Nephron (organoid): ENCODE data around the gene FHAD1.

Experiments used
- H3K27ac Mint-ChIP-seq, 3 experiments: 2 replicates each; pipeline ENCODE4 v1.8.0; 2020; ENCODE audit warnings: mixed read lengths in 3 of 3, mild to moderate bottlenecking in 2 of 3, moderate library complexity in 1 of 3
- H3K27me3 Mint-ChIP-seq: 2 replicates; pipeline ENCODE4 v1.8.0; 2021; ENCODE audit warnings: low read depth, mild to moderate bottlenecking, moderate library complexity, mixed read lengths
- H3K36me3 Mint-ChIP-seq: 2 replicates; pipeline ENCODE4 v1.8.0; 2020; ENCODE audit warnings: low read depth, mixed read lengths
- H3K4me1 Mint-ChIP-seq: 2 replicates; pipeline ENCODE4 v1.8.0; 2020; ENCODE audit warnings: mixed read lengths
- H3K4me3 Mint-ChIP-seq, 3 experiments: 2 replicates each; pipeline ENCODE4 v1.8.0; 2020; ENCODE audit warnings: mild to moderate bottlenecking in 3 of 3, mixed read lengths in 3 of 3, moderate library complexity in 2 of 3
- H3K9me3 Mint-ChIP-seq: 2 replicates; pipeline ENCODE4 v1.8.0; 2020; ENCODE audit warnings: mixed read lengths
- TF ChIP-seq, protein P1 (sequence below), 3 experiments: fragments of 200-600 bp; sonication (generic); IDR thresholded peaks; one replicate each; pipeline ENCODE4 v1.5.0; 2021; ENCODE audit warnings: antibody characterized with exemption in 3 of 3; ENCODE audit not compliant: unreplicated experiment in 3 of 3

The FHAD1 gene

DNA sequence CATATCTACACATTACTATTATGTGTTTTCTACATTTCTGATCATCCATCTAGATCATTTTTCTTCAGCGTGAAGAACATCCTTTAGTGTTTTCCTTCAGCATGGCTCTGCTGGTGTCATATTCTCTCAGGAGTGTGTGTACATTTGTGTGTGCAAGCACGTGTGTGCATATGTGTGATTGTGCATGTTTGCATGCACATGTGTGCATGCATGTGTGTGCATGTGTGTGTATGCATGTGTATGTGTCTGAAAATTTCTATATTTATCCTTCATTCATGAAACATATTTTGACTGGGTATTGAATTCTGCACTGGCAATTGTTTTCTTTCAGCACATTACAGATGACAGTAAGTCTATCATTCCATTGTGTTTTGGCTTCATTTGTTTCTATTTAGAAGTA is 74.6 kb downstream of the FHAD1 start:
- peaks cover 36% of the 10 kb centered on the region for H3K4me1 Mint-ChIP-seq
- peaks cover 5% of the 10 kb centered on the region for H3K27me3 Mint-ChIP-seq
- H3K27ac Mint-ChIP-seq, result no peak overlapping the region
- TF ChIP-seq, protein P1, sequence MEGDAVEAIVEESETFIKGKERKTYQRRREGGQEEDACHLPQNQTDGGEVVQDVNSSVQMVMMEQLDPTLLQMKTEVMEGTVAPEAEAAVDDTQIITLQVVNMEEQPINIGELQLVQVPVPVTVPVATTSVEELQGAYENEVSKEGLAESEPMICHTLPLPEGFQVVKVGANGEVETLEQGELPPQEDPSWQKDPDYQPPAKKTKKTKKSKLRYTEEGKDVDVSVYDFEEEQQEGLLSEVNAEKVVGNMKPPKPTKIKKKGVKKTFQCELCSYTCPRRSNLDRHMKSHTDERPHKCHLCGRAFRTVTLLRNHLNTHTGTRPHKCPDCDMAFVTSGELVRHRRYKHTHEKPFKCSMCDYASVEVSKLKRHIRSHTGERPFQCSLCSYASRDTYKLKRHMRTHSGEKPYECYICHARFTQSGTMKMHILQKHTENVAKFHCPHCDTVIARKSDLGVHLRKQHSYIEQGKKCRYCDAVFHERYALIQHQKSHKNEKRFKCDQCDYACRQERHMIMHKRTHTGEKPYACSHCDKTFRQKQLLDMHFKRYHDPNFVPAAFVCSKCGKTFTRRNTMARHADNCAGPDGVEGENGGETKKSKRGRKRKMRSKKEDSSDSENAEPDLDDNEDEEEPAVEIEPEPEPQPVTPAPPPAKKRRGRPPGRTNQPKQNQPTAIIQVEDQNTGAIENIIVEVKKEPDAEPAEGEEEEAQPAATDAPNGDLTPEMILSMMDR (IDR thresholded peaks at IDR 0.05; ENCODE audit: unreplicated experiment in 3 of 3), result no peak
- H3K4me3 Mint-ChIP-seq, result no peak overlapping the region
- no peaks in the 10 kb centered on the region for H3K36me3 Mint-ChIP-seq
- peaks cover 18% of the 10 kb centered on the region for H3K9me3 Mint-ChIP-seq

- TF ChIP-seq, protein P1 (IDR thresholded peaks at IDR 0.05; ENCODE audit: unreplicated experiment in 3 of 3), result no peak
- Mint-ChIP-seq H3K4me1 (peaks cover 46% of the 10 kb centered on the region), H3K9me3 (peaks cover 18% of the 10 kb centered on the region), H3K36me3 (no peaks in the 10 kb centered on the region), H3K27ac (no peak overlapping the region), H3K4me3 (no peak overlapping the region), H3K27me3 (peaks cover 13% of the 10 kb centered on the region)
These were observed 75.8 kb downstream of the FHAD1 start for GRCh38 chr1:15322648-15323350.

- Mint-ChIP-seq H3K9me3 (peaks cover 18% of the 10 kb centered on the region), H3K27me3 (peaks cover 13% of the 10 kb centered on the region), H3K36me3 (no peaks in the 10 kb centered on the region), H3K27ac (peak overlapping the region in 1 of 3 experiments; percentile 35), H3K4me1 (peaks cover 51% of the 10 kb centered on the region), H3K4me3 (peak overlapping the region in 1 of 3 experiments; percentile 32)
- TF ChIP-seq, protein P1 (IDR thresholded peaks at IDR 0.05; ENCODE audit: unreplicated experiment in 3 of 3), result peak; percentile 94 to 96 (median 95)
These were observed 76.4 kb downstream of the FHAD1 start for GRCh38 chr1:15323351-15323988.

- Mint-ChIP-seq H3K27ac (peak overlapping the region; percentile 38 to 57 (median 45)), H3K27me3 (peaks cover 13% of the 10 kb centered on the region), H3K4me1 (peaks cover 58% of the 10 kb centered on the region), H3K36me3 (no peaks in the 10 kb centered on the region), H3K4me3 (peak overlapping the region; percentile 11 to 42 (median 19)), H3K9me3 (peaks cover 18% of the 10 kb centered on the region)
- TF ChIP-seq, protein P1 (IDR thresholded peaks at IDR 0.05; ENCODE audit: unreplicated experiment in 3 of 3), result no peak
These were observed 77.2 kb downstream of the FHAD1 start for GRCh38 chr1:15323989-15324868.

GRCh38 chr1:15324869-15325335 is 77.9 kb downstream of the FHAD1 start:
- Mint-ChIP-seq H3K36me3 (no peaks in the 10 kb centered on the region), H3K4me3 (peak overlapping the region; percentile 11 to 42 (median 19)), H3K4me1 (peaks cover 62% of the 10 kb centered on the region), H3K9me3 (peaks cover 18% of the 10 kb centered on the region), H3K27me3 (peaks cover 13% of the 10 kb centered on the region), H3K27ac (peak overlapping the region; percentile 38 to 57 (median 45))
- TF ChIP-seq, protein P1 (IDR thresholded peaks at IDR 0.05; ENCODE audit: unreplicated experiment in 3 of 3), result no peak
